HepG2 (cell line): ENCODE data around the gene COQ7. TPM values are rescaled to one million over a fixed set of nuclear protein-coding genes. Genes with fewer than 3 reads are reported as not detected.
A peak's percentile ranks its signal among the peaks of the same experiment; 100 is the strongest.

Experiments used
- CHD2 ChIP-seq: IDR thresholded peaks from 2 replicates; pipeline ENCODE4 v1.6.1; 2011; ENCODE audit warnings: low read depth, low read length, improper control_type of control experiment
- ELF4 ChIP-seq: sonication (generic); formaldehyde crosslinking; IDR thresholded peaks from 2 replicates; pipeline ENCODE4 v1.5.0; 2020; ENCODE audit warnings: missing genetic modification reagents, mild to moderate bottlenecking, moderate library complexity, borderline replicate concordance
- HDAC1 ChIP-seq: sonication (generic); formaldehyde crosslinking; IDR thresholded peaks from 2 replicates; pipeline ENCODE4 v1.5.1; 2020; ENCODE audit warnings: mild to moderate bottlenecking, missing genetic modification reagents
- HIVEP1 ChIP-seq: sonication (generic); formaldehyde crosslinking; IDR thresholded peaks from 2 replicates; pipeline ENCODE4 v1.4.0; 2020; ENCODE audit warnings: mild to moderate bottlenecking, missing genetic modification reagents
- MTA1 ChIP-seq: sonication (generic); formaldehyde crosslinking; IDR thresholded peaks from 2 replicates; pipeline ENCODE4 v1.4.0; 2020; ENCODE audit warnings: missing genetic modification reagents, mild to moderate bottlenecking, borderline replicate concordance
- MXD4 ChIP-seq: IDR thresholded peaks from 2 replicates; pipeline ENCODE4 v1.6.1; 2016; ENCODE audit warnings: mild to moderate bottlenecking, missing biosample characterization, missing genetic modification reagents
- NONO ChIP-seq, 2 experiments: fragments of 450-650 bp in 1 of 2; sonication (generic) in 1 of 2; formaldehyde crosslinking in 1 of 2; IDR thresholded peaks in 1 of 2; conservative IDR thresholded peaks in 1 of 2; 2 replicates each; pipeline versions ENCODE4 v1.6.1 to v1.8.0; 2017 to 2022; ENCODE audit warnings: mild to moderate bottlenecking in 1 of 2, missing genetic modification reagents in 1 of 2, moderate library complexity in 1 of 2
- SP4 ChIP-seq: sonication (generic); formaldehyde crosslinking; IDR thresholded peaks from 2 replicates; pipeline ENCODE4 v1.8.1; 2023; ENCODE audit warnings: mild to moderate bottlenecking, missing genetic modification reagents
- TMF1 ChIP-seq: sonication (generic); formaldehyde crosslinking; IDR thresholded peaks from 2 replicates; pipeline ENCODE4 v1.8.1; 2022; ENCODE audit warnings: low read depth, missing genetic modification reagents
- XRCC5 ChIP-seq: fragments of 200-400 bp; formaldehyde crosslinking; optimal IDR thresholded peaks from 2 replicates; pipeline ENCODE3; 2017; ENCODE audit warnings: mild to moderate bottlenecking, low read length
- ZFP1 ChIP-seq: IDR thresholded peaks from 2 replicates; pipeline ENCODE4 v1.6.1; 2016
- ZFP36 ChIP-seq: fragments of 150-350 bp; IDR thresholded peaks from 2 replicates; pipeline ENCODE4 v1.6.1; 2018; ENCODE audit warnings: borderline replicate concordance, low read length, low read depth; ENCODE audit not compliant: partially characterized antibody
- ZKSCAN1 ChIP-seq: fragments of 150-350 bp; IDR thresholded peaks from 2 replicates; pipeline ENCODE4 v1.6.1; 2014; ENCODE audit warnings: low read length
- ZNF136 ChIP-seq: sonication (generic); formaldehyde crosslinking; IDR thresholded peaks from 2 replicates; pipeline ENCODE4 v1.8.1; 2022; ENCODE audit warnings: low read depth, mild to moderate bottlenecking, moderate library complexity, missing genetic modification reagents
- ZNF160 ChIP-seq: sonication (generic); formaldehyde crosslinking; IDR thresholded peaks from 2 replicates; pipeline ENCODE4 v1.8.0; 2022; ENCODE audit warnings: mild to moderate bottlenecking, inconsistent platforms, missing genetic modification reagents
- ZNF235 ChIP-seq: sonication (generic); formaldehyde crosslinking; IDR thresholded peaks from 2 replicates; pipeline ENCODE4 v1.8.1; 2023; ENCODE audit warnings: mild to moderate bottlenecking, missing genetic modification reagents, borderline replicate concordance
- ZNF562 ChIP-seq: sonication (generic); formaldehyde crosslinking; IDR thresholded peaks from 2 replicates; pipeline ENCODE4 v1.8.0; 2022; ENCODE audit warnings: missing genetic modification reagents, borderline replicate concordance
- ZNF607 ChIP-seq: sonication (generic); formaldehyde crosslinking; IDR thresholded peaks from 2 replicates; pipeline ENCODE4 v1.5.1; 2020; ENCODE audit warnings: missing genetic modification reagents, mild to moderate bottlenecking, borderline replicate concordance
- ZNF672 ChIP-seq: sonication (generic); formaldehyde crosslinking; IDR thresholded peaks from 2 replicates; pipeline ENCODE4 v1.8.1; 2022; ENCODE audit warnings: missing genetic modification reagents
- ZNF766 ChIP-seq: sonication (generic); formaldehyde crosslinking; IDR thresholded peaks from 2 replicates; pipeline ENCODE4 v1.5.0; 2020; ENCODE audit warnings: missing genetic modification reagents, borderline replicate concordance
- ZNF883 ChIP-seq: sonication (generic); formaldehyde crosslinking; IDR thresholded peaks from 2 replicates; pipeline ENCODE4 v1.5.1; 2020; ENCODE audit warnings: mild to moderate bottlenecking, missing genetic modification reagents; ENCODE audit errors: not compliant biosample characterization
- ZSCAN21 ChIP-seq: sonication (generic); formaldehyde crosslinking; IDR thresholded peaks from 2 replicates; pipeline ENCODE4 v1.8.0; 2022; ENCODE audit warnings: mild to moderate bottlenecking, missing genetic modification reagents, moderate library complexity, borderline replicate concordance
- ZSCAN9 ChIP-seq: IDR thresholded peaks from 2 replicates; pipeline ENCODE4 v1.6.1; 2016; ENCODE audit warnings: borderline replicate concordance
- polyA plus RNA-seq, 8 experiments: library from polyadenylated mRNA; depleted of rRNA in 3 of 8; stranded (reverse) in 7 of 8; unstranded in 1 of 8; fragments of >200 nt; fragmentation: Illumina TruSeq in 4 of 8; extraction: Trizol in 4 of 8; gene quantifications; 2 replicates each; pipeline versions ENCODE4 v1.2.1 to v1.2.3, GENCODE V29; 2011 to 2016; ENCODE audit warnings: low read depth in 4 of 8, missing spikeins in 1 of 8, mixed read lengths in 1 of 8; ENCODE audit not compliant: insufficient read depth in 1 of 8
- total RNA-seq, 5 experiments: library from RNA; depleted of rRNA; stranded (reverse); fragments of >200 nt; fragmentation: Illumina TruSeq; extraction: Trizol; gene quantifications; 2 replicates each; pipeline ENCODE4 v1.2.3, GENCODE V29; 2016; ENCODE audit warnings: low read depth in 1 of 5
- TF ChIP-seq, protein P1 (sequence below): sonication (generic); formaldehyde crosslinking; IDR thresholded peaks from 2 replicates; pipeline ENCODE4 v1.4.0; 2020; ENCODE audit warnings: mild to moderate bottlenecking, missing genetic modification reagents, borderline replicate concordance

The COQ7 gene
- total and polyA plus RNA-seq, 2 of the 13 experiments (the other 11 are each of a cell fraction or from before 2014, with no cell fraction given): 20.1 to 45.7 TPM

DNA sequence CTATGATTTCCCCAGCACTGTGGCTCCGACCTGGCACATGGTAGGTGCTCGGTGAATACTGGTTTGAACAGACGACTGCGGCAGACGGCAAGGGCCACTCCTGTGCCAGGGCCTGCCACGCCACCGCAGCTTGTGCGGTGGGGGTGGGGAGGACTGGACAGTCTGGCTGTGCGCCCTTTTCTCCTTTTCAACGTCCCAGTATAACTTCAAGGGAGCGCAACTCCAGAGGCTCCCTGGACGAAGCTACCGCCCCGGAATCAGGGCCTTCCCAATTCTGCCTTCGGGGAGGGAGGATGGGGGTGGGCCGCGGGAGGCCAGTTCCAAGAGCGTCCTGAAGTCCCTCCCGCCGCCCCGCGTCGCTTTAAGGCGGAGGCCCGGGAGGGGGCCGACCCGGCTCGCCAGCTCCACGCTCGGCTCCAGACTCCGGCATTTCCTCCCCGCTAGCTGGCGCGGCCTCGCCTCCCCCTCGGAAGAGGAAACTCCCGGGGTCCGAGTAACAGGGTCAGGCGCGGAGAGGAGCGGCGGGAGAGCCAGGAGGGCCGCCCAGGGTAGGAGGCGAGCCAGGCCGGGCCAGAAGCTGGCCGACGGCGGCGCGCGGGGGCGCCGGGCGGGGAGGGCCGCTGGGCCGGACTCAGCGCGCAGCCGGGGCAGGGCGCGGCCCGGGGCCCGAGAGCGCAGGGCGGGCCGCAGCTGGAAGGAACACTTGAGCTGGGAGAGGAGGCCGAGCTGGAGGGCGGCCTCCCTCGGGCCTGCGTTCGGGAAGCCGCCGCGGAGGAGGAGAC, 46.4 kb downstream of the COQ7 start, which contains the start of gene ITPRIPL2 (continued):
- TF ChIP-seq ZSCAN9 (CRISPR knock-in tag): peak; percentile 33
- peak; percentile 54 for TF ChIP-seq ZNF883 (CRISPR knock-in tag)
- TF ChIP-seq ZNF160 (CRISPR knock-in tag): no peak
- TF ChIP-seq ZNF672 (CRISPR knock-in tag): no peak
- TF ChIP-seq ZNF136 (CRISPR knock-in tag): no peak
- TF ChIP-seq ELF4 (CRISPR knock-in tag): 0 out of 2 replicates have a peak, but pooled peaks have one; percentile 23
- TF ChIP-seq XRCC5: peak; percentile 64
- TF ChIP-seq MXD4: peak; percentile 50; the same call in 1 of the 2 replicates
- TF ChIP-seq, protein P1, sequence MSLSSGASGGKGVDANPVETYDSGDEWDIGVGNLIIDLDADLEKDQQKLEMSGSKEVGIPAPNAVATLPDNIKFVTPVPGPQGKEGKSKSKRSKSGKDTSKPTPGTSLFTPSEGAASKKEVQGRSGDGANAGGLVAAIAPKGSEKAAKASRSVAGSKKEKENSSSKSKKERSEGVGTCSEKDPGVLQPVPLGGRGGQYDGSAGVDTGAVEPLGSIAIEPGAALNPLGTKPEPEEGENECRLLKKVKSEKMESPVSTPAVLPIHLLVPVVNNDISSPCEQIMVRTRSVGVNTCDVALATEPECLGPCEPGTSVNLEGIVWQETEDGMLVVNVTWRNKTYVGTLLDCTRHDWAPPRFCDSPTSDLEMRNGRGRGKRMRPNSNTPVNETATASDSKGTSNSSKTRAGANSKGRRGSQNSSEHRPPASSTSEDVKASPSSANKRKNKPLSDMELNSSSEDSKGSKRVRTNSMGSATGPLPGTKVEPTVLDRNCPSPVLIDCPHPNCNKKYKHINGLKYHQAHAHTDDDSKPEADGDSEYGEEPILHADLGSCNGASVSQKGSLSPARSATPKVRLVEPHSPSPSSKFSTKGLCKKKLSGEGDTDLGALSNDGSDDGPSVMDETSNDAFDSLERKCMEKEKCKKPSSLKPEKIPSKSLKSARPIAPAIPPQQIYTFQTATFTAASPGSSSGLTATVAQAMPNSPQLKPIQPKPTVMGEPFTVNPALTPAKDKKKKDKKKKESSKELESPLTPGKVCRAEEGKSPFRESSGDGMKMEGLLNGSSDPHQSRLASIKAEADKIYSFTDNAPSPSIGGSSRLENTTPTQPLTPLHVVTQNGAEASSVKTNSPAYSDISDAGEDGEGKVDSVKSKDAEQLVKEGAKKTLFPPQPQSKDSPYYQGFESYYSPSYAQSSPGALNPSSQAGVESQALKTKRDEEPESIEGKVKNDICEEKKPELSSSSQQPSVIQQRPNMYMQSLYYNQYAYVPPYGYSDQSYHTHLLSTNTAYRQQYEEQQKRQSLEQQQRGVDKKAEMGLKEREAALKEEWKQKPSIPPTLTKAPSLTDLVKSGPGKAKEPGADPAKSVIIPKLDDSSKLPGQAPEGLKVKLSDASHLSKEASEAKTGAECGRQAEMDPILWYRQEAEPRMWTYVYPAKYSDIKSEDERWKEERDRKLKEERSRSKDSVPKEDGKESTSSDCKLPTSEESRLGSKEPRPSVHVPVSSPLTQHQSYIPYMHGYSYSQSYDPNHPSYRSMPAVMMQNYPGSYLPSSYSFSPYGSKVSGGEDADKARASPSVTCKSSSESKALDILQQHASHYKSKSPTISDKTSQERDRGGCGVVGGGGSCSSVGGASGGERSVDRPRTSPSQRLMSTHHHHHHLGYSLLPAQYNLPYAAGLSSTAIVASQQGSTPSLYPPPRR: peak; percentile 61; the same call in 1 of the 2 replicates
- peak; percentile 73; the same call in 1 of the 2 replicates for TF ChIP-seq MTA1 (CRISPR knock-in tag)
- 0 out of 2 replicates have a peak, but pooled peaks have one; percentile 36 for TF ChIP-seq ZNF766 (CRISPR knock-in tag)
- TF ChIP-seq ZNF235 (CRISPR knock-in tag): peak; percentile 67; the same call in 1 of the 2 replicates
- peak; percentile 13; the same call in 1 of the 2 replicates for TF ChIP-seq SP4 (CRISPR knock-in tag)
- TF ChIP-seq ZFP36: no peak
- no peak; the same call in 1 of the 2 replicates for TF ChIP-seq HIVEP1 (CRISPR knock-in tag)
- no peak for TF ChIP-seq ZNF562 (CRISPR knock-in tag)
- peak; percentile 41; the same call in 1 of the 2 replicates for TF ChIP-seq HDAC1 (CRISPR knock-in tag)
- peak; percentile 70 for TF ChIP-seq ZSCAN21 (CRISPR knock-in tag)
- TF ChIP-seq ZNF607: peak; percentile 83; the same call in 1 of the 2 replicates
- peak; percentile 32; the same call in 1 of the 2 replicates for TF ChIP-seq ZFP1 (CRISPR knock-in tag)
- TF ChIP-seq NONO (IDR thresholded peaks at IDR 0.05): no peak
- no peak for TF ChIP-seq NONO (CRISPR knock-in tag; conservative IDR thresholded peaks at IDR 0.05)
- TF ChIP-seq ZKSCAN1: peak; percentile 37; the same call in 1 of the 2 replicates
- peak; percentile 57 for TF ChIP-seq CHD2
- peak; percentile 71; the same call in 1 of the 2 replicates for TF ChIP-seq TMF1 (CRISPR knock-in tag)
